Transverse colon (tissue), 3 donors: ENCODE data around the gene RCHY1.

ENCODE experiments used
- EP300 ChIP-seq: sonication (generic); formaldehyde crosslinking; IDR thresholded peaks from one replicate; pipeline ENCODE4 v1.6.1; 2017; ENCODE audit warnings: antibody characterized with exemption, low read depth
- POLR2A ChIP-seq: fragments of 450-650 bp; IDR thresholded peaks from one replicate; pipeline ENCODE4 v1.6.1; 2016; ENCODE audit warnings: antibody characterized with exemption, mild to moderate bottlenecking, moderate library complexity
- TF ChIP-seq, protein P1 (sequence below), 5 experiments: fragments of 200-600 bp in 3 of 5; fragments of 450-650 bp in 2 of 5; sonication (generic) in 3 of 5; IDR thresholded peaks; 1 replicate in 2 of 5; 2 replicates in 3 of 5; pipeline ENCODE4 v1.5.1; 2016 to 2017; ENCODE audit warnings: antibody characterized with exemption in 5 of 5, inconsistent platforms in 3 of 5, mild to moderate bottlenecking in 2 of 5, moderate library complexity in 1 of 5

DNA sequence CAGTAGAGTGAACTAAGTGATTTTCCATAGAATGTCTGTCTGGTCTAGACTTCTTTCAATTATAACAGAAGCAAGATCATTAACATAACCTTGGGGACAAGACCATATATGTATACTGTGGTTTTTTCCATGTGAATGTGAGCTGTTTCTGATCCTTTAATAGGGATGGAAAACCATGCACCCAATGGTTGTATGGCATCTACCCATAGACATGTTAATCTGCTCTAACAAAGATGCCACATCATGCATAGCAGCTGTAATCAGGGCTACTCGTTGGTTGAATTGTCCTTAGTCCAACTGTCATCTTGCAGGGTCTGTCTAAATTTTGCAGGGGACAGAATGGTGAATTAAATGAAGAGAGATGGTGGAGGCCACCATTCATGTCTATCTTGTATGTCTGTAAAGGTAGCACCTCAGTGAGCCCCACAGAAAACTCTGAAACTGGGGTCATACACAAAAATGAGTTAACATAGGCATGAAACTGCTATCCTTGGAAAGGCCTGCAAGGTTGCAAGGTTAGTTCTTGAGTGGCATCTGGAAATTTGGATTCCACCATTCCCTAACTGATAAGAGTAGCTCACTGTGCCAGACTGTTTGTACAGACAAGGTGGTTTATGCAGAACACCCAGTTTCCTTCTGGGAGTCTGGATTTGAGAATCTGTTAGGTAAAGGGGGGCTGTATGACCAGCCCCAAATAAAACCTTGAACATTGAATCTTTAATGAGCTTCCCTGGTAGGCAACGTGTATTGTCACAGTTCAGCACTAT lies 16.5 kb upstream of the RCHY1 start:
- TF ChIP-seq, protein P1, sequence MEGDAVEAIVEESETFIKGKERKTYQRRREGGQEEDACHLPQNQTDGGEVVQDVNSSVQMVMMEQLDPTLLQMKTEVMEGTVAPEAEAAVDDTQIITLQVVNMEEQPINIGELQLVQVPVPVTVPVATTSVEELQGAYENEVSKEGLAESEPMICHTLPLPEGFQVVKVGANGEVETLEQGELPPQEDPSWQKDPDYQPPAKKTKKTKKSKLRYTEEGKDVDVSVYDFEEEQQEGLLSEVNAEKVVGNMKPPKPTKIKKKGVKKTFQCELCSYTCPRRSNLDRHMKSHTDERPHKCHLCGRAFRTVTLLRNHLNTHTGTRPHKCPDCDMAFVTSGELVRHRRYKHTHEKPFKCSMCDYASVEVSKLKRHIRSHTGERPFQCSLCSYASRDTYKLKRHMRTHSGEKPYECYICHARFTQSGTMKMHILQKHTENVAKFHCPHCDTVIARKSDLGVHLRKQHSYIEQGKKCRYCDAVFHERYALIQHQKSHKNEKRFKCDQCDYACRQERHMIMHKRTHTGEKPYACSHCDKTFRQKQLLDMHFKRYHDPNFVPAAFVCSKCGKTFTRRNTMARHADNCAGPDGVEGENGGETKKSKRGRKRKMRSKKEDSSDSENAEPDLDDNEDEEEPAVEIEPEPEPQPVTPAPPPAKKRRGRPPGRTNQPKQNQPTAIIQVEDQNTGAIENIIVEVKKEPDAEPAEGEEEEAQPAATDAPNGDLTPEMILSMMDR (IDR thresholded peaks at IDR 0.05) = no peak
- TF ChIP-seq POLR2A = no peak
- TF ChIP-seq EP300 = no peak
